ES-I3 (cell line): Measurements from ENCODE around the gene RPL18.

Experiments used
- H3K36me3 ChIP-seq: 2 replicates; pipeline ENCODE4 v1.6.1; 2013; ENCODE audit warnings: mild to moderate bottlenecking, low read length, control low read depth, moderate library complexity; ENCODE audit not compliant: insufficient read depth
- H3K4me1 ChIP-seq: 2 replicates; pipeline ENCODE4 v1.6.1; 2013; ENCODE audit warnings: mild to moderate bottlenecking, control low read depth, low read length; ENCODE audit not compliant: insufficient read depth
- H3K9ac ChIP-seq: 2 replicates; pipeline ENCODE4 v1.6.1; 2013; ENCODE audit warnings: low read depth, mild to moderate bottlenecking, low read length, moderate library complexity
- H3K9me3 ChIP-seq: 2 replicates; pipeline ENCODE4 v1.6.1; 2013; ENCODE audit warnings: mild to moderate bottlenecking, low read length, moderate library complexity; ENCODE audit not compliant: control insufficient read depth, insufficient read depth

The RPL18 gene

DNA sequence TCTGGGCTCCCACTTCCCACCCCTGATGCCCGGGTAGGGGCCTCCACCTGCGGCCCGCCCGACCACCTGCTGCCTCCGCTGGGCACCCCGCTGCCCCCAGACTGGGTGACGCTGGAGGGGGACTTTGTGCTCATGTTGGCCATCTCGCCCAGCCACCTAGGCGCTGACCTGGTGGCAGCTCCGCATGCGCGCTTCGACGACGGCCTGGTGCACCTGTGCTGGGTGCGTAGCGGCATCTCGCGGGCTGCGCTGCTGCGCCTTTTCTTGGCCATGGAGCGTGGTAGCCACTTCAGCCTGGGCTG lies 10.3 kb upstream of the RPL18 start:
- H3K9ac ChIP-seq = peak overlapping the region; percentile 29
- H3K36me3 ChIP-seq = no peaks in the 10 kb centered on the region
- H3K4me1 ChIP-seq = peaks cover 6% of the 10 kb centered on the region
- H3K9me3 ChIP-seq = no peaks in the 10 kb centered on the region

DNA sequence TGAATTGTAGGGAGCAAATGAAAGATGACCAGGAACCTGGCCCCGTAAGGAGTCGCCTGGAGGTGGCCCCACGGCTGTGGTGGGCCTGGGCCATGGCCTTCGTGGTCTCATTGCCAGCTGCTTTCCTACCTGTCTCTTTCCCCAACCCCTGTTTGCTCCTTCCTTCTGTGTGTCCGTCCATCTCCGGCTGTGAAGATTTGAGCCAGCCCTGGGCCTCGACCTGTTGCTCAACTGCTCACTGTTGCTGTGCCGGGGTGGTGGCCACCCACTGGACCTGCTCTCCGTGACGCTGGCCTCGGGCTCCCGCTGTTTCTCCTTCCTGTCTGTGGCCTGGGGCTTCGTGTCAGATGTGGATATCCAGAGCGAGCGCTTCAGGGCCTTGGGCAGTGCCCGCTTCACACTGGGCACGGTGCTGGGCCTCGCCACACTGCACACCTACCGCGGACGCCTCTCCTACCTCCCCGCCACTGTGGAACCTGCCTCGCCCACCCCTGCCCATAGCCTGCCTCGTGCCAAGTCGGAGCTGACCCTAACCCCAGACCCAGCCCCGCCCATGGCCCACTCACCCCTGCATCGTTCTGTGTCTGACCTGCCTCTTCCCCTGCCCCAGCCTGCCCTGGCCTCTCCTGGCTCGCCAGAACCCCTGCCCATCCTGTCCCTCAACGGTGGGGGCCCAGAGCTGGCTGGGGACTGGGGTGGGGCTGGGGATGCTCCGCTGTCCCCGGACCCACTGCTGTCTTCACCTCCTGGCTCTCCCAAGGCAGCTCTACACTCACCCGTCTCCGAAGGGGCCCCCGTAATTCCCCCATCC lies 9.7 kb upstream of the RPL18 start:
- no peaks in the 10 kb centered on the region for H3K36me3 ChIP-seq
- H3K4me1 ChIP-seq = no peaks in the 10 kb centered on the region; the same call in 1 of the 2 replicates
- H3K9ac ChIP-seq = no peak overlapping the region
- H3K9me3 ChIP-seq = no peaks in the 10 kb centered on the region

GRCh38 chr19:48627865-48628314 lies 8.9 kb upstream of the RPL18 start:
- H3K9me3 ChIP-seq = no peaks in the 10 kb centered on the region
- H3K4me1 ChIP-seq = peaks cover 6% of the 10 kb centered on the region; the same call in 1 of the 2 replicates
- H3K36me3 ChIP-seq = no peaks in the 10 kb centered on the region
- no peak overlapping the region for H3K9ac ChIP-seq

DNA sequence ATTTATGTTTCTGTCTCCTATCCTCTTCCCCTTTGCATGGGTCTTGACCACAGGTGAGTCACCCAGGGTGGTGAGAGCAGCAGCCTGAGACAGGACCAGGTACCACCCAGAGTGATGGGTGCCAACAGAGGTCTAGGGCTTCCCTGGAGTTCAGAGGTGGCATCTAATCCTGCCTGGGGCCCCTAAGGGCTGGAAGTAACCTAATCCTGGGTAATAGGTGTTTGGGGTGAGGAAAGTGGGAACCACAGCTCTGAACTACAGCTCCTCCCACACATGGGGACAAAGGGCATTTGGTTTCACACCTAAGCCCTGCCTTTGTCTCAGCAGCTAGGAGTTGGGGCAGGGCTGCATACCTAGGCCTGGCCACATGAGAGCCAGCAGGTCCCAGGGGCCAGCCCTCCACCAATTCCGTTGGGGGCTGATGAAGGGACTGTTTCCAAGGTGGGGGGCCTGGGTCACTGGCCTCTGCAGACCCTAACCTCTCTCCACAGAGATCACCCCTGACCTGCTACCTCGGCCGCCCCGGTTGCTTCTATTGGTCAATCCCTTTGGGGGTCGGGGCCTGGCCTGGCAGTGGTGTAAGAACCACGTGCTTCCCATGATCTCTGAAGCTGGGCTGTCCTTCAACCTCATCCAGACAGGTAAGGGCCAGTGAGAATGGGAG lies 8.4 kb upstream of the RPL18 start:
- Histone ChIP-seq H3K9me3 (no peaks in the 10 kb centered on the region), H3K9ac (no peak overlapping the region), H3K4me1 (peaks cover 6% of the 10 kb centered on the region; the same call in 1 of the 2 replicates), H3K36me3 (no peaks in the 10 kb centered on the region)

DNA sequence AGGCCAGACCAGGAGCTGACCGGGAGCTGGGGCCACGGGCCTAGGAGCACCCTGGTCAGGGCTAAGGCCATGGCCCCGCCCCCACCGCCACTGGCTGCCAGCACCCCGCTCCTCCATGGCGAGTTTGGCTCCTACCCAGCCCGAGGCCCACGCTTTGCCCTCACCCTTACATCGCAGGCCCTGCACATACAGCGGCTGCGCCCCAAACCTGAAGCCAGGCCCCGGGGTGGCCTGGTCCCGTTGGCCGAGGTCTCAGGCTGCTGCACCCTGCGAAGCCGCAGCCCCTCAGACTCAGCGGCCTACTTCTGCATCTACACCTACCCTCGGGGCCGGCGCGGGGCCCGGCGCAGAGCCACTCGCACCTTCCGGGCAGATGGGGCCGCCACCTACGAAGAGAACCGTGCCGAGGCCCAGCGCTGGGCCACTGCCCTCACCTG lies 6.9 kb upstream of the RPL18 start:
- H3K9ac ChIP-seq = no peak overlapping the region
- peaks cover 6% of the 10 kb centered on the region; the same call in 1 of the 2 replicates for H3K4me1 ChIP-seq
- H3K9me3 ChIP-seq = no peaks in the 10 kb centered on the region
- H3K36me3 ChIP-seq = no peaks in the 10 kb centered on the region

DNA sequence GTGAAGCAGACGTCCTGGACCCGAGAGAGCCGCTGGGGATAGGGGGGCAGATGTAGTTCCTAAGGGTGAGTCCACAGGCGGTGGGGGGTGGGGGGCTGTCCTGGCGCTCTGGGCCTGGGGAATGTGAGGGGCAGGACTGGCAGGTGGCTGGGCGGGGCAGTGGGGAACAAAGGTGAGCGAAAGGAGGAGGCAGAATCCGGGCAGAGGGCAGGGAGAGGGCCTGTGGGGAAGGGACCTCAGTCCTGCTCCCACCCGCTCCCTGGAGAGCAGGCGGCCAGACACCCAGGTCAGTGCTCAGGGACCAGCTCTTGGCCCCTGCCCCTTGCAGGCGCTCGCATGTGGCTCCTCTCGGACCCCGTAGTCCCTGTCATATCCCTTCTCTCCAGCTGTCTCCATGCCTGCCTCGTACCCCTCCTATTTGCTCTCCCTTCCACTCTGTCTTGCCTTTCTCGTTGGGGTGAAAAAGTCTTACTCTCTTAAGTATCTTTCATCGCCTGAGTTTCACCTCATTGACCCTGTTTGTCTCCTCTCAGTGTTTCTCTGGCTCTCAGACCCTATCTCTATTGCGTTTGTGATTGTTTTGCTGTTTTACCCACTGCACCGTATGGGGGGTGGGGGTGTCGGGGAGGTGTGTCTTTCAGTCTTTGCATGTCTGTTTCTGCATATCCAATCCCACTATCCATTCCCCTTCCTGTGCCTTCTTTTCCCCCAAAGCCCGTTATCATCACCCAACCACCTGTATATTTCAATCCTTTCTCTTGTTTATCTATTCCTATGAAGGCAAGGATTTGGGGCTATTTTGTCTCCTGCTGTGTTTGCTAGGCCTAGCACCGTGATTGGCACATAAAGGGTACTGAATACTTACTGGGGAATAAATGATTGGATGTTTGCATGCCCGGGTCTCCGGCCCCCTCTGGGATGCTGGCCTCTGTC lies 6.1 kb upstream of the RPL18 start:
- H3K4me1 ChIP-seq = peaks cover 6% of the 10 kb centered on the region; the same call in 1 of the 2 replicates
- no peaks in the 10 kb centered on the region for H3K36me3 ChIP-seq
- H3K9ac ChIP-seq = peak overlapping the region; percentile 65
- H3K9me3 ChIP-seq = no peaks in the 10 kb centered on the region

GRCh38 chr19:48624067-48624594 lies 5.2 kb upstream of the RPL18 start:
- Histone ChIP-seq H3K9ac (peak overlapping the region; percentile 65), H3K4me1 (peaks cover 6% of the 10 kb centered on the region; the same call in 1 of the 2 replicates), H3K9me3 (no peaks in the 10 kb centered on the region), H3K36me3 (no peaks in the 10 kb centered on the region)

GRCh38 chr19:48623556-48624066 lies 4.6 kb upstream of the RPL18 start:
- peaks cover 6% of the 10 kb centered on the region; the same call in 1 of the 2 replicates for H3K4me1 ChIP-seq

GRCh38 chr19:48619692-48620585 lies 961 bp upstream of the RPL18 start:
- Histone ChIP-seq H3K36me3 (peaks cover 16% of the 10 kb centered on the region), H3K9ac (peak overlapping the region; percentile 87), H3K9me3 (no peaks in the 10 kb centered on the region), H3K4me1 (peaks cover 20% of the 10 kb centered on the region; the same call in 1 of the 2 replicates)

More at GRCh38 chr19:48623556-48624066, 4.6 kb upstream of the RPL18 start:
- Histone ChIP-seq H3K9me3 (no peaks in the 10 kb centered on the region), H3K36me3 (no peaks in the 10 kb centered on the region), H3K9ac (peak overlapping the region; percentile 39)

DNA sequence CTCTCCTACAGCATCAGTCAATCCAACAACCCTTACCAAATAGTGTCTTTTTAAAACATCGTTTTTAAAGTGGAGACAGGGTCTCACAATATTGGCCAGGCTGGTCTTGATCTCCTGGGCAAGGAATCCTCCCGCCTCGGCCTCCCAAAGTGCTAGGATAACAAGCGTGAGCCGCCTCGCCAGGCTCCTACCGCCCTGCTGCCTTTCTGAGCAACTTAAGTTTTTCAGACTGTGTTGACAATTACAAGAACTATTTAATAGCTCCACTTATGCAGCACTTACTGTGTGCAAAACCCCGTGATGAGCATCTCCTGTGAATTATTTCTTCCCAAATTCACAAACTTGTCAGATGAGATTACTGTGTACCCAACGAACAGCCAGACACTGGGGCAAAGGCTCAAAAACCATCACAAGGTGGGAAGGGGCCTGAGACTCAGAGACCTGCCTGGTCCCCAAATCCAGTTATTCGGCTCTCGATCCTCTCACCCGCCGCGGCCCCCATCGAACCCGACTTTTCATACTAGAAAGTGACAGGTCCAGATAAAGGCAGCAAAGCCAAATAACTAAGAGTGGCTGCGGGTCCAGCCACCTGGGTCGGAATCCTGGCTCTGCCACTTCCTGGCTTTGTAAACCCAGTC lies 581 bp downstream of the RPL18 start:
- H3K9me3 ChIP-seq = no peaks in the 10 kb centered on the region
- H3K36me3 ChIP-seq = peaks cover 16% of the 10 kb centered on the region
- peak overlapping the region; percentile 87 for H3K9ac ChIP-seq
- H3K4me1 ChIP-seq = peaks cover 26% of the 10 kb centered on the region

- H3K36me3 ChIP-seq = peaks cover 16% of the 10 kb centered on the region
- peaks cover 23% of the 10 kb centered on the region for H3K4me1 ChIP-seq
Measured at GRCh38 chr19:48617146-48617937, 1.6 kb downstream of the RPL18 start.

GRCh38 chr19:48616491-48617056 lies 2.4 kb downstream of the RPL18 start:
- Histone ChIP-seq H3K36me3 (peaks cover 16% of the 10 kb centered on the region), H3K9ac (no peak overlapping the region), H3K4me1 (peaks cover 23% of the 10 kb centered on the region), H3K9me3 (no peaks in the 10 kb centered on the region)

More at GRCh38 chr19:48617146-48617937, 1.6 kb downstream of the RPL18 start:
- Histone ChIP-seq H3K9me3 (no peaks in the 10 kb centered on the region), H3K9ac (peak overlapping the region; percentile 87)
